22Rv1 (cell line): ENCODE results near the gene KIRREL3.

Experiments used
- ZFX ChIP-seq: fragments of 450-650 bp; IDR thresholded peaks from 2 replicates; pipeline ENCODE4 v1.6.1; 2017; ENCODE audit warnings: antibody characterized with exemption, borderline replicate concordance
- TF ChIP-seq, protein P1 (sequence below): fragments of 450-650 bp; IDR thresholded peaks from 2 replicates; pipeline ENCODE4 v1.5.1; 2017; ENCODE audit warnings: mild to moderate bottlenecking

DNA sequence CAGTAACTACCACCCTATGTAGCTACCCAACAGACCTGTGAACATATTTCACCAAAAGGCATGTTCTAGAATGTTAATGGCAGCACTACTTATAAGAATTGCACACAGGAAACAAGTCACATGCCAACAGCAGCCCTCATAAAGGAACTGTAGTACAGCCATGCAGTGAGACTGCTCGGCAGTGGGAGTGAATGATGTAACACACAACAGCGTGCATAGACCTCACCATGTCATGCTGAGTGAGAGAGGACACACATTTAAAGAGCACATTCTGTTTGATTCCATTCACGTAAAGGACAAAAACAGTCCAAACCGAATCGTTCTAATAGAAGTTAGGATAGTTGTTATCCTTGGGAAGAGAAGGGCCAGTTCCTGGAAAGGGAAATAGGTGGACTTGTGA is 27.2 kb upstream of the KIRREL3 start:
- TF ChIP-seq, protein P1, sequence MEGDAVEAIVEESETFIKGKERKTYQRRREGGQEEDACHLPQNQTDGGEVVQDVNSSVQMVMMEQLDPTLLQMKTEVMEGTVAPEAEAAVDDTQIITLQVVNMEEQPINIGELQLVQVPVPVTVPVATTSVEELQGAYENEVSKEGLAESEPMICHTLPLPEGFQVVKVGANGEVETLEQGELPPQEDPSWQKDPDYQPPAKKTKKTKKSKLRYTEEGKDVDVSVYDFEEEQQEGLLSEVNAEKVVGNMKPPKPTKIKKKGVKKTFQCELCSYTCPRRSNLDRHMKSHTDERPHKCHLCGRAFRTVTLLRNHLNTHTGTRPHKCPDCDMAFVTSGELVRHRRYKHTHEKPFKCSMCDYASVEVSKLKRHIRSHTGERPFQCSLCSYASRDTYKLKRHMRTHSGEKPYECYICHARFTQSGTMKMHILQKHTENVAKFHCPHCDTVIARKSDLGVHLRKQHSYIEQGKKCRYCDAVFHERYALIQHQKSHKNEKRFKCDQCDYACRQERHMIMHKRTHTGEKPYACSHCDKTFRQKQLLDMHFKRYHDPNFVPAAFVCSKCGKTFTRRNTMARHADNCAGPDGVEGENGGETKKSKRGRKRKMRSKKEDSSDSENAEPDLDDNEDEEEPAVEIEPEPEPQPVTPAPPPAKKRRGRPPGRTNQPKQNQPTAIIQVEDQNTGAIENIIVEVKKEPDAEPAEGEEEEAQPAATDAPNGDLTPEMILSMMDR = no peak
- TF ChIP-seq ZFX = no peak
